DOHH2 (cell line): Measurements from ENCODE around the gene C15orf40.
"Not testable (repeated sequence)": the region's sequence is repeated elsewhere in the genome, so short reads cannot be mapped to it uniquely, and the experiment has no call there.

Experiments
- H3F3A ChIP-seq: fragments of 200-600 bp; sonication (generic), shearing (Covaris generic); 2 replicates; pipeline ENCODE4 v1.6.0; 2016; ENCODE audit warnings: antibody characterized with exemption, mild to moderate bottlenecking; ENCODE audit not compliant: control insufficient read depth, insufficient read depth
- H3K27ac ChIP-seq: fragments of 200-600 bp; sonication (generic); 2 replicates; pipeline ENCODE4 v1.5.1; 2014; ENCODE audit warnings: low read depth, mild to moderate bottlenecking, low read length, moderate library complexity
- H3K27me3 ChIP-seq: fragments of 200-600 bp; sonication (generic); 2 replicates; pipeline ENCODE4 v1.6.1; 2014; ENCODE audit warnings: mild to moderate bottlenecking, low read length, mixed read lengths; ENCODE audit not compliant: control insufficient read depth
- H3K36me3 ChIP-seq: fragments of 200-600 bp; sonication (generic); 2 replicates; pipeline ENCODE4 v1.6.1; 2014; ENCODE audit warnings: mild to moderate bottlenecking, low read length, moderate library complexity, mixed read lengths; ENCODE audit not compliant: control insufficient read depth
- H3K4me1 ChIP-seq: fragments of 200-600 bp; sonication (generic); 2 replicates; pipeline ENCODE4 v1.6.1; 2014; ENCODE audit warnings: mild to moderate bottlenecking, low read length, mixed read lengths; ENCODE audit not compliant: control insufficient read depth
- H3K4me2 ChIP-seq: fragments of 200-600 bp; sonication (generic); 2 replicates; pipeline ENCODE4 v1.6.0; 2014; ENCODE audit warnings: mild to moderate bottlenecking, low read length, moderate library complexity
- H3K4me3 ChIP-seq: fragments of 200-600 bp; sonication (generic); 2 replicates; pipeline ENCODE4 v1.5.1; 2014; ENCODE audit warnings: mild to moderate bottlenecking, low read length, mixed read lengths
- H3K79me2 ChIP-seq: fragments of 200-600 bp; sonication (generic); 2 replicates; pipeline ENCODE4 v1.6.1; 2014; ENCODE audit warnings: mild to moderate bottlenecking, low read length, mixed read lengths; ENCODE audit not compliant: control insufficient read depth
- H3K9me2 ChIP-seq: fragments of 200-600 bp; sonication (generic); replicated peaks from 2 replicates; pipeline ENCODE4 v1.6.1; 2014; ENCODE audit warnings: mild to moderate bottlenecking, low read length, mixed read lengths; ENCODE audit not compliant: control insufficient read depth
- H3K9me3 ChIP-seq: fragments of 200-600 bp; sonication (generic); 2 replicates; pipeline ENCODE4 v1.6.1; 2014; ENCODE audit warnings: antibody characterized with exemption, low read length, mixed read lengths; ENCODE audit not compliant: control insufficient read depth, insufficient read depth
- H4K20me1 ChIP-seq: fragments of 200-600 bp; sonication (generic); 2 replicates; pipeline ENCODE4 v1.6.0; 2014; ENCODE audit warnings: low read depth, mild to moderate bottlenecking, antibody characterized with exemption, low read length, moderate library complexity; ENCODE audit not compliant: control insufficient read depth, insufficient read depth
- CTCF ChIP-seq: fragments of 200-600 bp; sonication (generic); IDR thresholded peaks from one replicate; pipeline ENCODE4 v1.5.1; 2014; ENCODE audit warnings: antibody characterized with exemption, mild to moderate bottlenecking, low read depth, low read length; ENCODE audit not compliant: poor library complexity, severe bottlenecking
- EZH2phosphoT487 ChIP-seq: fragments of 200-600 bp; sonication (generic); IDR thresholded peaks from 2 replicates; pipeline ENCODE4 v1.6.1; 2017; ENCODE audit warnings: borderline replicate concordance, mild to moderate bottlenecking, antibody characterized with exemption, low read length, moderate library complexity, mixed read lengths

C15orf40 gene

GRCh38 chr15:83012636-83013035 is 1.2 kb upstream of the C15orf40 start:
- H3F3A ChIP-seq = peaks cover 15% of the 10 kb centered on the region

GRCh38 chr15:83012076-83012426 is 612 bp upstream of the C15orf40 start:
- Histone ChIP-seq H3K79me2 (peaks cover 36% of the 10 kb centered on the region), H3K4me1 (peaks cover 23% of the 10 kb centered on the region), H3K9me2 (no peaks in the 10 kb centered on the region), H3K9me3 (no peaks in the 10 kb centered on the region), H3K36me3 (peaks cover 36% of the 10 kb centered on the region), H4K20me1 (peaks cover 8% of the 10 kb centered on the region; the same call in 1 of the 2 replicates), H3K4me3 (peak overlapping the region; percentile 90), H3K27me3 (no peaks in the 10 kb centered on the region), H3F3A (peaks cover 10% of the 10 kb centered on the region; the same call in 1 of the 2 replicates), H3K4me2 (peak overlapping the region; percentile 96), H3K27ac (0 out of 2 replicates have a peak overlapping the region, but pooled peaks have one; percentile 61)
- TF ChIP-seq EZH2phosphoT487 (no peak), CTCF (no peak)

More at GRCh38 chr15:83012636-83013035, 1.2 kb upstream of the C15orf40 start:
- Histone ChIP-seq H3K36me3 (peaks cover 36% of the 10 kb centered on the region), H3K9me3 (no peaks in the 10 kb centered on the region), H3K79me2 (peaks cover 36% of the 10 kb centered on the region), H3K9me2 (no peaks in the 10 kb centered on the region), H3K4me3 (peak overlapping the region; percentile 90), H3K4me1 (peaks cover 23% of the 10 kb centered on the region), H4K20me1 (peaks cover 8% of the 10 kb centered on the region; the same call in 1 of the 2 replicates), H3K27ac (no peak overlapping the region), H3K27me3 (no peaks in the 10 kb centered on the region), H3K4me2 (peak overlapping the region; percentile 96)
- TF ChIP-seq EZH2phosphoT487 (no peak), CTCF (no peak)

GRCh38 chr15:83010709-83011270 is 649 bp downstream of the C15orf40 start:
- peaks cover 41% of the 10 kb centered on the region for H3K36me3 ChIP-seq
- peak overlapping the region; percentile 90 for H3K4me3 ChIP-seq
- H3K4me1 ChIP-seq = peaks cover 23% of the 10 kb centered on the region
- H3K4me2 ChIP-seq = peak overlapping the region; percentile 96
- H3K9me2 ChIP-seq = no peaks in the 10 kb centered on the region
- H3F3A ChIP-seq = peaks cover 8% of the 10 kb centered on the region; the same call in 1 of the 2 replicates
- H3K27ac ChIP-seq = peak overlapping the region; percentile 61
- peaks cover 8% of the 10 kb centered on the region; the same call in 1 of the 2 replicates for H4K20me1 ChIP-seq
- H3K27me3 ChIP-seq = no peaks in the 10 kb centered on the region
- TF ChIP-seq CTCF (peak; percentile 96), EZH2phosphoT487 (no peak)
- peaks cover 36% of the 10 kb centered on the region for H3K79me2 ChIP-seq
- H3K9me3 ChIP-seq = no peaks in the 10 kb centered on the region

- not testable (repeated sequence) for H3K36me3 ChIP-seq, H3K27me3 ChIP-seq, H3K27ac ChIP-seq, H4K20me1 ChIP-seq, H3K9me3 ChIP-seq, H3K9me2 ChIP-seq, H3K4me2 ChIP-seq, H3F3A ChIP-seq, H3K79me2 ChIP-seq, H3K4me1 ChIP-seq, H3K4me3 ChIP-seq
These were observed 10.8 kb downstream of the C15orf40 start for GRCh38 chr15:83000672-83001031.
